Endodermal cell (in vitro differentiated cells): ENCODE data around the gene SLC26A8. TPM values are rescaled to one million over a fixed set of nuclear protein-coding genes. Genes with fewer than 3 reads are reported as not detected.

ENCODE experiments used
- DNase-seq: peaks from one replicate; pipeline ENCODE4 v3.0.0-alpha.2; 2017
- H3K27ac ChIP-seq: 2 replicates; pipeline ENCODE4 v1.5.1; 2013; ENCODE audit warnings: mild to moderate bottlenecking, low read depth, low read length, moderate library complexity
- H3K27me3 ChIP-seq: 2 replicates; pipeline ENCODE4 v1.6.1; 2013; ENCODE audit warnings: mild to moderate bottlenecking, low read length, moderate library complexity; ENCODE audit not compliant: insufficient read depth, control insufficient read depth, poor library complexity, severe bottlenecking
- H3K36me3 ChIP-seq: 2 replicates; pipeline ENCODE4 v1.7.0; 2013; ENCODE audit warnings: mild to moderate bottlenecking, low read length, moderate library complexity; ENCODE audit not compliant: control insufficient read depth, insufficient read depth
- H3K4me1 ChIP-seq: one replicate; pipeline ENCODE4 v1.7.0; 2013; ENCODE audit warnings: low read length; ENCODE audit not compliant: control insufficient read depth, insufficient read depth
- H3K4me3 ChIP-seq: 2 replicates; pipeline ENCODE4 v1.5.1; 2013; ENCODE audit warnings: mild to moderate bottlenecking, low read length, moderate library complexity
- H3K9ac ChIP-seq: 2 replicates; pipeline ENCODE4 v1.6.1; 2013; ENCODE audit warnings: mild to moderate bottlenecking, low read length, moderate library complexity; ENCODE audit not compliant: poor library complexity, severe bottlenecking; ENCODE audit errors: extremely low read depth
- H3K9me3 ChIP-seq: 2 replicates; pipeline ENCODE4 v1.6.1; 2013; ENCODE audit warnings: mild to moderate bottlenecking, low read length, moderate library complexity; ENCODE audit not compliant: control insufficient read depth
- H3K27ac Mint-ChIP-seq: 2 replicates; pipeline ENCODE4 v1.8.0; 2020; ENCODE audit warnings: mixed read lengths
- H3K27me3 Mint-ChIP-seq: 2 replicates; pipeline ENCODE4 v1.8.0; 2021; ENCODE audit warnings: mild to moderate bottlenecking, mixed read lengths; ENCODE audit not compliant: insufficient read depth
- H3K36me3 Mint-ChIP-seq: 2 replicates; pipeline ENCODE4 v1.8.0; 2020; ENCODE audit warnings: low read depth, mixed read lengths
- H3K4me1 Mint-ChIP-seq: 2 replicates; pipeline ENCODE4 v1.8.0; 2020; ENCODE audit warnings: mixed read lengths
- H3K4me3 Mint-ChIP-seq: 2 replicates; pipeline ENCODE4 v1.8.0; 2020; ENCODE audit warnings: mild to moderate bottlenecking, moderate library complexity, mixed read lengths
- H3K9me3 Mint-ChIP-seq: 2 replicates; pipeline ENCODE4 v1.8.0; 2020; ENCODE audit warnings: mild to moderate bottlenecking, mixed read lengths
- WGBS, 2 experiments: methylation state at CpG; one replicate each; pipeline versions ENCODE4 v1.1.5 to v1.1.7; 2013; ENCODE audit warnings: missing lambda C conversion rate in 2 of 2, mixed read lengths in 1 of 2; ENCODE audit not compliant: insufficient coverage in 1 of 2, insufficient read length in 1 of 2; 5-methylcytosine and 5-hydroxymethylcytosine counted together
- total RNA-seq, 2 donors: library from RNA; stranded (reverse); fragmentation: NEBNext Ultra II Directional in 1 of 2; extraction: Animal tissue kit (Norgen Biotek cat#: 25700) in 1 of 2; gene quantifications; 2 replicates in 1 of 2; 3 replicates in 1 of 2; pipeline ENCODE4 v1.2.1, GENCODE V29; 2021
- TF ChIP-seq, protein P1 (sequence below): fragments of 200-600 bp; sonication (generic); conservative IDR thresholded peaks from 2 replicates; pipeline ENCODE4 v1.5.0; 2021; ENCODE audit warnings: antibody characterized with exemption, mild to moderate bottlenecking

Gene SLC26A8
- total RNA-seq, 2 donors from 2014 or later, result not detected

DNA sequence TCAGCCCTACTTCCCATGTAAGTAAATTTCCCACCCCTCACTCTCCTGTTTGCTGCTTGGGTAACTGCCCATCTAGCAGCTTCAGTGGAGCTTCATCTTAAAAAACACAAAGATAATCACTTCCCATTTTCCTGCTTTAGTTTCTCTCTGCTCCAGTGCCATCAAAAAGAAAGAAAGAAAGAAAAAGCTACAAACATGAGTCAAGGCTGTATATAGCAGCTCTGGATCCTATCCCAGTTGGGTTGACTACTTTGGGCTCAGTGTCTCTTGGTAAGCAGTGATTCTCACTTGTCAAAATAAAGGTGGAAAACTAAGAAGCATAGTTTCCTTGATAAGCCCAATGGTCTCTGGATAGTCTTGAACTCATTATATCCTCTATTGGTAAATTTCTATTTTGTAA is 54.8 kb downstream of the SLC26A8 start:
- H3K4me1 ChIP-seq, result no peaks in the 10 kb centered on the region
- TF ChIP-seq, protein P1, sequence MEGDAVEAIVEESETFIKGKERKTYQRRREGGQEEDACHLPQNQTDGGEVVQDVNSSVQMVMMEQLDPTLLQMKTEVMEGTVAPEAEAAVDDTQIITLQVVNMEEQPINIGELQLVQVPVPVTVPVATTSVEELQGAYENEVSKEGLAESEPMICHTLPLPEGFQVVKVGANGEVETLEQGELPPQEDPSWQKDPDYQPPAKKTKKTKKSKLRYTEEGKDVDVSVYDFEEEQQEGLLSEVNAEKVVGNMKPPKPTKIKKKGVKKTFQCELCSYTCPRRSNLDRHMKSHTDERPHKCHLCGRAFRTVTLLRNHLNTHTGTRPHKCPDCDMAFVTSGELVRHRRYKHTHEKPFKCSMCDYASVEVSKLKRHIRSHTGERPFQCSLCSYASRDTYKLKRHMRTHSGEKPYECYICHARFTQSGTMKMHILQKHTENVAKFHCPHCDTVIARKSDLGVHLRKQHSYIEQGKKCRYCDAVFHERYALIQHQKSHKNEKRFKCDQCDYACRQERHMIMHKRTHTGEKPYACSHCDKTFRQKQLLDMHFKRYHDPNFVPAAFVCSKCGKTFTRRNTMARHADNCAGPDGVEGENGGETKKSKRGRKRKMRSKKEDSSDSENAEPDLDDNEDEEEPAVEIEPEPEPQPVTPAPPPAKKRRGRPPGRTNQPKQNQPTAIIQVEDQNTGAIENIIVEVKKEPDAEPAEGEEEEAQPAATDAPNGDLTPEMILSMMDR, result no peak
- no peak overlapping the region for H3K27ac ChIP-seq
- H3K36me3 Mint-ChIP-seq, result no peaks in the 10 kb centered on the region
- H3K4me3 ChIP-seq, result no peak overlapping the region
- H3K27me3 ChIP-seq, result no peaks in the 10 kb centered on the region
- H3K9ac ChIP-seq, result no peak overlapping the region
- no peaks in the 10 kb centered on the region for H3K9me3 ChIP-seq
- peaks cover 2% of the 10 kb centered on the region for H3K27me3 Mint-ChIP-seq
- no peaks in the 10 kb centered on the region for H3K36me3 ChIP-seq
- no peak overlapping the region for H3K27ac Mint-ChIP-seq
- H3K9me3 Mint-ChIP-seq, result no peaks in the 10 kb centered on the region
- DNase-seq, result no peak
- no peak overlapping the region for H3K4me3 Mint-ChIP-seq
- H3K4me1 Mint-ChIP-seq, result peaks cover 6% of the 10 kb centered on the region

GRCh38 chr6:35968821-35969220 is 55.6 kb downstream of the SLC26A8 start:
- H3K27ac Mint-ChIP-seq, result no peak overlapping the region
- Histone ChIP-seq H3K4me3 (no peak overlapping the region), H3K9ac (no peak overlapping the region), H3K27me3 (no peaks in the 10 kb centered on the region), H3K27ac (no peak overlapping the region), H3K9me3 (no peaks in the 10 kb centered on the region), H3K4me1 (no peaks in the 10 kb centered on the region), H3K36me3 (no peaks in the 10 kb centered on the region)
- WGBS, 2 experiments, result 95 to 97% methylated on average over 3 to 4 of the region's 4 CpGs
- H3K9me3 Mint-ChIP-seq, result no peaks in the 10 kb centered on the region
- H3K27me3 Mint-ChIP-seq, result peaks cover 2% of the 10 kb centered on the region
- H3K4me1 Mint-ChIP-seq, result peaks cover 6% of the 10 kb centered on the region
- TF ChIP-seq, protein P1, result no peak
- no peaks in the 10 kb centered on the region for H3K36me3 Mint-ChIP-seq
- no peak for DNase-seq
- no peak overlapping the region for H3K4me3 Mint-ChIP-seq

GRCh38 chr6:35967076-35967774 is 57.2 kb downstream of the SLC26A8 start:
- Histone ChIP-seq H3K4me1 (no peaks in the 10 kb centered on the region), H3K4me3 (no peak overlapping the region), H3K9me3 (no peaks in the 10 kb centered on the region), H3K27ac (no peak overlapping the region), H3K27me3 (no peaks in the 10 kb centered on the region), H3K36me3 (no peaks in the 10 kb centered on the region), H3K9ac (no peak overlapping the region)
- WGBS, 2 experiments, result 86% methylated on average over 4 of the region's 4 CpGs; no CpG with 5 or more reads in 1 of the 2 experiments
- no peaks in the 10 kb centered on the region for H3K36me3 Mint-ChIP-seq
- peaks cover 20% of the 10 kb centered on the region for H3K4me1 Mint-ChIP-seq
- H3K27me3 Mint-ChIP-seq, result peaks cover 2% of the 10 kb centered on the region
- no peaks in the 10 kb centered on the region for H3K9me3 Mint-ChIP-seq
- no peak overlapping the region for H3K4me3 Mint-ChIP-seq
- no peak for DNase-seq
- no peak overlapping the region for H3K27ac Mint-ChIP-seq
- TF ChIP-seq, protein P1, result no peak
